ENCODE data around the gene ENO1. TPM values are rescaled to one million over a fixed set of nuclear protein-coding genes. Genes with fewer than 3 reads are reported as not detected.
"Not testable (repeated sequence)": the region's sequence is repeated elsewhere in the genome, so short reads cannot be mapped to it uniquely, and the experiment has no call there.

ENO1 gene
- total and polyA plus RNA-seq, 8 donors = 206 to 577 (median 350) TPM

- WGBS, 5 donors = 72 to 77% (median 73%) methylated on average over 9 of the region's 9 CpGs
- intact Hi-C loops (cut with DNase I; ENCODE audit: low total_unique reads) = no loop called here
- Histone ChIP-seq H3K27ac (no peak overlapping the region), H3K36me3 (no peaks in the 10 kb centered on the region), H3K4me3 (no peak overlapping the region), H3K9me3 (no peaks in the 10 kb centered on the region), H3K4me1 (peaks cover 0 to 13% (median 8%) of the 10 kb centered on the region in 4 donors), H3K27me3 (no peaks in the 10 kb centered on the region)
- TF ChIP-seq POLR2A (IDR thresholded peaks at IDR 0.05) (no peak), POLR2AphosphoS5 (IDR thresholded peaks at IDR 0.05) (no peak), CTCF (IDR thresholded peaks at IDR 0.05) (no peak), EP300 (IDR thresholded peaks at IDR 0.05) (no peak)
- DNase-seq = no peak
Observed at GRCh38 chr1:8905582-8906191, 27.2 kb upstream of the ENO1 start.

- H3K27ac ChIP-seq = peak overlapping the region in 1 of 5 donors; percentile 21
Observed at GRCh38 chr1:8903908-8904650, 25.6 kb upstream of the ENO1 start.

GRCh38 chr1:8903410-8903809 is 24.9 kb upstream of the ENO1 start:
- DNase-seq = no peak
- Histone ChIP-seq H3K4me1 (peaks cover 0 to 21% (median 9%) of the 10 kb centered on the region in 4 donors), H3K27me3 (no peaks in the 10 kb centered on the region), H3K27ac (no peak overlapping the region), H3K36me3 (no peaks in the 10 kb centered on the region), H3K9me3 (no peaks in the 10 kb centered on the region), H3K4me3 (no peak overlapping the region)
- WGBS, 5 donors = 93 to 97% (median 95%) methylated on average over 6 of the region's 6 CpGs
- intact Hi-C loops (cut with DNase I; ENCODE audit: low total_unique reads) = no loop called here
- TF ChIP-seq EP300 (IDR thresholded peaks at IDR 0.05) = no peak
- no peak for TF ChIP-seq POLR2A (IDR thresholded peaks at IDR 0.05)
- TF ChIP-seq POLR2AphosphoS5 (IDR thresholded peaks at IDR 0.05) = no peak
- TF ChIP-seq CTCF (IDR thresholded peaks at IDR 0.05) = no peak

More at GRCh38 chr1:8903908-8904650, 25.6 kb upstream of the ENO1 start:
- TF ChIP-seq POLR2AphosphoS5 (IDR thresholded peaks at IDR 0.05) = peak in 1 of 3 donors; percentile 49
- no peak for TF ChIP-seq POLR2A (IDR thresholded peaks at IDR 0.05)
- intact Hi-C loops (cut with DNase I; ENCODE audit: low total_unique reads) = no loop called here
- peak; percentile 30 to 46 for DNase-seq
- WGBS, 5 donors = 54 to 66% (median 59%) methylated on average over 6 of the region's 6 CpGs
- H3K36me3 ChIP-seq = no peaks in the 10 kb centered on the region
- H3K9me3 ChIP-seq = no peaks in the 10 kb centered on the region
- H3K4me1 ChIP-seq = peaks cover 0 to 21% (median 9%) of the 10 kb centered on the region in 4 donors
- H3K27me3 ChIP-seq = no peaks in the 10 kb centered on the region
- no peak overlapping the region for H3K4me3 ChIP-seq

GRCh38 chr1:8902765-8903164 is 24.3 kb upstream of the ENO1 start:
- no peaks in the 10 kb centered on the region for H3K36me3 ChIP-seq
- TF ChIP-seq POLR2AphosphoS5 (IDR thresholded peaks at IDR 0.05) (no peak), EP300 (IDR thresholded peaks at IDR 0.05) (no peak), CTCF (IDR thresholded peaks at IDR 0.05) (no peak), POLR2A (IDR thresholded peaks at IDR 0.05) (no peak)
- DNase-seq = no peak
- H3K9me3 ChIP-seq = no peaks in the 10 kb centered on the region
- no peak overlapping the region for H3K27ac ChIP-seq
- 81 to 85% (median 85%) methylated on average over 5 of the region's 5 CpGs for whole genome bisulfite sequencing, 5 donors
- H3K4me3 ChIP-seq = no peak overlapping the region
- intact Hi-C loops (cut with DNase I; ENCODE audit: low total_unique reads) = no loop called here
- H3K4me1 ChIP-seq = peaks cover 0 to 21% (median 9%) of the 10 kb centered on the region in 4 donors
- no peaks in the 10 kb centered on the region for H3K27me3 ChIP-seq

GRCh38 chr1:8900684-8901083 is 22.2 kb upstream of the ENO1 start:
- H3K36me3 ChIP-seq; H3K4me3 ChIP-seq; intact Hi-C loops (cut with DNase I; ENCODE audit: low total_unique reads); DNase-seq; H3K27me3 ChIP-seq; H3K9me3 ChIP-seq; H3K27ac ChIP-seq: not testable (repeated sequence)
- peaks cover 0 to 21% (median 9%) of the 10 kb centered on the region in 4 donors for H3K4me1 ChIP-seq
- WGBS, 5 donors = 72 to 88% (median 82%) methylated on average over 4 of the region's 4 CpGs

Data from stomach (tissue), 9 donors.